ENCODE results near the gene LCORL. TPM values are rescaled to one million over a fixed set of nuclear protein-coding genes. Genes with fewer than 3 reads are reported as not detected.
"Not testable (repeated sequence)": the region's sequence is repeated elsewhere in the genome, so short reads cannot be mapped to it uniquely, and the experiment has no call there.

LCORL gene
- total RNA-seq, 1 donor from 2014 or later = 1.4 TPM

DNA sequence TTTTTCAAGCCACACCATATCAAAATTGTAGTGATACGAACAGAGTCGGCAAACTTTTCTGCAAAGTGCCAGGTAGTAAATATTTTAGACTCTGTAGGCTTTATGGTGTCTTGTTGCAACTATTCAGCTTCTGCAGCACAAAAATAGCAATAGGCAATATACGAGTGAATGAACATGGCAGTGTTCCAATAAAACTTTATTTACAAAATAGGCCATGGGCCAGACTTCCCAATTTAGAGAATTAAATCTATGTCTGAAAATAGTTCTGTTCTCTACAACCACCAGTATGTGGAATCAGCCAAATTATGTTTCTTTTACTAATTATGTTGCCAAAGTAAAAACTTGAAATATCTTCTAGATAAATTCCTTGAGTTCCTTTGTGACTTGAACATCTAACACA lies 154.3 kb downstream of the LCORL start:
- no peak for DNase-seq (ENCODE audit: low spot score in 2 of 2)
- no peaks in the 10 kb centered on the region for H3K4me1 ChIP-seq
- no peaks in the 10 kb centered on the region for H3K9me3 ChIP-seq
- no peak overlapping the region for H3K4me3 ChIP-seq
- TF ChIP-seq CTCF (IDR thresholded peaks at IDR 0.05) = no peak
- no peaks in the 10 kb centered on the region for H3K27me3 ChIP-seq
- no peak overlapping the region for H3K27ac ChIP-seq
- intact Hi-C loops (cut with DNase I) = no loop called here
- H3K36me3 ChIP-seq = no peaks in the 10 kb centered on the region

GRCh38 chr4:17866810-17867209 lies 154.7 kb downstream of the LCORL start:
- Histone ChIP-seq H3K27ac (no peak overlapping the region), H3K4me3 (no peak overlapping the region), H3K9me3 (no peaks in the 10 kb centered on the region), H3K36me3 (no peaks in the 10 kb centered on the region), H3K27me3 (no peaks in the 10 kb centered on the region), H3K4me1 (no peaks in the 10 kb centered on the region)
- no peak for TF ChIP-seq CTCF (IDR thresholded peaks at IDR 0.05)
- no peak for DNase-seq (ENCODE audit: low spot score in 2 of 2)
- intact Hi-C loops (cut with DNase I) = no loop called here

DNA sequence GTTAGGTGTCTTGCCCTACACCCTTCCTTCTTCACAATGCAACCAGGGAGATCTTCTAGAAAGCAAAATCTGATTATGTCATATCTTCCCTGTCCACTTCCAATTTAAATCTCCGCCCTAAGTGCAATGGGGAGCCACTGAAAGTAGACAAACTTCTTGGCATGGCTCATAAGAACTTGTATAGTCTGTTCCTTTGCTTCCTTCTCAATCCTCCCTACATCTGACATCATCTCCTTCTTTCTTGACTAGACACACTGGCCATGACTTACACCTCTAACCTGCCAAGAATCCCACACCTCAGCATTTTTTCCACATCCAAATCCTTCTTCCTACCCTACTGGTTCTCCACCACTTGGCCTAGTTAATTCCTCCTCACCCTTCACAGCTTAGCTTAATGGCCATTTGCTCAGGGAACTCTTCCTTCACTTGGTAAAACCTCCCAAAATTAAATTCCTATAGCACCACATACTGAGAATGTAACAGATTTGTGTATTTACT lies 155.6 kb downstream of the LCORL start:
- Histone ChIP-seq H3K27me3 (no peaks in the 10 kb centered on the region), H3K27ac (no peak overlapping the region), H3K9me3 (no peaks in the 10 kb centered on the region), H3K4me3 (no peak overlapping the region), H3K4me1 (no peaks in the 10 kb centered on the region), H3K36me3 (no peaks in the 10 kb centered on the region)
- no peak for TF ChIP-seq CTCF (IDR thresholded peaks at IDR 0.05)
- intact Hi-C loops (cut with DNase I) = no loop called here
- DNase-seq (ENCODE audit: low spot score in 2 of 2) = no peak

DNA sequence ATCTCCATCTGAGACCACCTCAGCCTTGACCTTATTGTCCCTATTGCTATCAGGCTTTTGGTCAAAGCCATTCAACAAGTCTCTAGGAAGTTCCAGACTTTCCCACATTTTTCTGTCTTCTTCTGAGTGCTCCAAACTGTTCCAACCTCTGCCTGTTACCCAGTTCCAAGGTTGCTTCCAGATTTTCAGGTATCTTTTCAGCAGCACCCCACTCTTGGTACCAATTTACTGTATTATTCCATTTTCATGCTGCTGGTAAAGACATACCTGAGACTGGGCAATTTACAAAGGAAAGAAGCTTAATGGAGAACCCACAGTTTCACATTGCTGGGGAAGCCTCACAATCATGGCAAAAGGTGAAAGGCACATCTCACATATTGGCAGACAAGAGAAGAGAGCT lies 159.6 kb downstream of the LCORL start:
- DNase-seq (ENCODE audit: low spot score in 2 of 2); H3K4me3 ChIP-seq; H3K9me3 ChIP-seq; intact Hi-C loops (cut with DNase I); H3K27me3 ChIP-seq; H3K4me1 ChIP-seq; H3K27ac ChIP-seq; H3K36me3 ChIP-seq: not testable (repeated sequence)

DNA sequence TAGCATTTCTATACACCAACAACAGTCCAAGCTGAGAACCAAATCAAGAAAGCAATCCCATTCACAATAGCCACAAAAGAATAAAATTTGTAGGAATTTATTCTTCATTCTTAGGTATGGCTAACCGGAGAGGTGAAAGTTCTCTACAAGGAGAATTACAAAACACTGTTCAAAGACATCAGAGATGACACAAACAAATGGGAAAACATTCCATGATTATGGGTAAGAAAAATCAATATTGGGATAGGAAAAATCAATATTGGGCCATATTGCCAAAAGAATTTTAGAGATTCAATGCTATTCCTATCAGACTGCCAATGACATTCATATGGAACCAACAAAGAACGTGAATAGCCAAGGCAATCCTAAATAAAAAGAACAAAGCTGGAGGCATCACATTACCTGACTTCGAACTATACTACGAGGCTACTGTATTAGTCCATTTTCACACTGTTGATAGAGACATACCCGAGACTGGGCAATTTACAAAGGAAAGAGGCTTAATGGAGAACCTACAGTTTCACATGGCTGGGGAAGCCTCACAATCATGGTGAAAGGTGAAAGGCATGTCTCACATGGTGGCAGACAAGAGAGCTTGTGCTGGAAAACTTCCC lies 161.7 kb downstream of the LCORL start:
- H3K9me3 ChIP-seq = no peaks in the 10 kb centered on the region
- no peak for DNase-seq (ENCODE audit: low spot score in 2 of 2)
- H3K27me3 ChIP-seq = no peaks in the 10 kb centered on the region
- no peaks in the 10 kb centered on the region for H3K4me1 ChIP-seq
- no peak overlapping the region for H3K27ac ChIP-seq
- H3K36me3 ChIP-seq = no peaks in the 10 kb centered on the region
- no peak overlapping the region for H3K4me3 ChIP-seq
- TF ChIP-seq CTCF (IDR thresholded peaks at IDR 0.05) = no peak
- intact Hi-C loops (cut with DNase I) = no loop called here

- intact Hi-C loops (cut with DNase I) = no loop called here
- no peak for TF ChIP-seq CTCF (IDR thresholded peaks at IDR 0.05)
- no peaks in the 10 kb centered on the region for H3K27me3 ChIP-seq
- no peak for DNase-seq (ENCODE audit: low spot score in 2 of 2)
- H3K9me3 ChIP-seq = no peaks in the 10 kb centered on the region
- H3K27ac ChIP-seq = no peak overlapping the region
- no peak overlapping the region for H3K4me3 ChIP-seq
- H3K4me1 ChIP-seq = no peaks in the 10 kb centered on the region
- no peaks in the 10 kb centered on the region for H3K36me3 ChIP-seq
Measured at GRCh38 chr4:17854036-17854435, 167.5 kb downstream of the LCORL start.
